Mesenchymal stem cell (in vitro differentiated cells and primary cell): ENCODE results near the gene SRSF12.

ENCODE experiments used
- DNase-seq: peaks from one replicate; pipeline ENCODE4 v3.0.0-alpha.2; 2013
- H2AFZ ChIP-seq: one replicate; pipeline ENCODE4 v1.6.1; 2013; ENCODE audit warnings: low read depth, mild to moderate bottlenecking, control low read depth, inconsistent platforms, low read length, moderate library complexity
- H2AK5ac ChIP-seq: 2 replicates; pipeline ENCODE4 v1.6.1; 2013; ENCODE audit warnings: low read length, moderate library complexity, mild to moderate bottlenecking, inconsistent platforms; ENCODE audit not compliant: severe bottlenecking
- H2BK120ac ChIP-seq: one replicate; pipeline ENCODE4 v1.6.1; 2013; ENCODE audit warnings: low read depth, mild to moderate bottlenecking, inconsistent platforms, low read length, moderate library complexity
- H2BK12ac ChIP-seq, 2 experiments: one replicate each; pipeline ENCODE4 v1.6.1; 2013; ENCODE audit warnings: inconsistent platforms in 2 of 2, low read length in 2 of 2, mild to moderate bottlenecking in 2 of 2, moderate library complexity in 2 of 2, control low read depth in 1 of 2
- H2BK15ac ChIP-seq: one replicate; pipeline ENCODE4 v1.6.1; 2013; ENCODE audit warnings: mild to moderate bottlenecking, low read depth, inconsistent platforms; ENCODE audit not compliant: poor library complexity, severe bottlenecking
- H2BK5ac ChIP-seq: 2 replicates; pipeline ENCODE4 v1.6.1; 2013; ENCODE audit warnings: low read depth, mild to moderate bottlenecking, low read length, control low read depth, inconsistent platforms; ENCODE audit not compliant: poor library complexity, severe bottlenecking
- H3K14ac ChIP-seq, 2 experiments: one replicate each; pipeline ENCODE4 v1.6.1; 2013; ENCODE audit warnings: inconsistent platforms in 2 of 2, low read length in 2 of 2, control low read depth in 1 of 2, mild to moderate bottlenecking in 1 of 2, moderate library complexity in 1 of 2
- H3K18ac ChIP-seq, 2 experiments: one replicate each; pipeline ENCODE4 v1.6.1; 2013; ENCODE audit warnings: inconsistent platforms in 2 of 2, low read length in 2 of 2, control low read depth in 1 of 2, low read depth in 1 of 2, mild to moderate bottlenecking in 1 of 2
- H3K23ac ChIP-seq, 2 experiments: one replicate each; pipeline ENCODE4 v1.6.1; 2013; ENCODE audit warnings: inconsistent platforms in 2 of 2, low read length in 2 of 2, mild to moderate bottlenecking in 2 of 2, moderate library complexity in 2 of 2, control low read depth in 1 of 2
- H3K27ac ChIP-seq: 2 replicates; pipeline ENCODE4 v1.5.1; 2013; ENCODE audit warnings: mild to moderate bottlenecking, moderate library complexity, low read length, control low read depth, inconsistent platforms; ENCODE audit not compliant: poor library complexity, severe bottlenecking
- H3K27me3 ChIP-seq, 2 experiments: 2 replicates each; pipeline versions ENCODE4 v1.6.1 to v1.7.0; 2013; ENCODE audit warnings: low read length in 2 of 2, mild to moderate bottlenecking in 2 of 2, moderate library complexity in 2 of 2, control low read depth in 1 of 2, inconsistent platforms in 1 of 2; ENCODE audit not compliant: control insufficient read depth in 1 of 2, insufficient read depth in 1 of 2
- H3K36me3 ChIP-seq, 2 experiments: 2 replicates each; pipeline versions ENCODE4 v1.6.1 to v1.7.0; 2013; ENCODE audit warnings: low read length in 2 of 2, control low read depth in 1 of 2, inconsistent platforms in 1 of 2, low read depth in 1 of 2, mild to moderate bottlenecking in 1 of 2; ENCODE audit not compliant: insufficient read depth in 2 of 2, control insufficient read depth in 1 of 2
- H3K4ac ChIP-seq, 2 experiments: one replicate each; pipeline ENCODE4 v1.6.1; 2013; ENCODE audit warnings: inconsistent platforms in 2 of 2, low read length in 2 of 2, mild to moderate bottlenecking in 2 of 2, moderate library complexity in 2 of 2, control low read depth in 1 of 2, low read depth in 1 of 2
- H3K4me1 ChIP-seq: 2 replicates; pipeline ENCODE4 v1.6.1; 2013; ENCODE audit warnings: low read depth, low read length, control low read depth; ENCODE audit not compliant: control insufficient read depth, insufficient read depth
- H3K4me2 ChIP-seq: 2 replicates; pipeline ENCODE4 v1.6.1; 2013; ENCODE audit warnings: low read length, mild to moderate bottlenecking, inconsistent platforms; ENCODE audit not compliant: poor library complexity, severe bottlenecking
- H3K4me3 ChIP-seq, 2 experiments: 2 replicates each; pipeline versions ENCODE4 v1.5.1 to v1.7.0; 2013; ENCODE audit warnings: low read length in 2 of 2, mild to moderate bottlenecking in 2 of 2, control low read depth in 1 of 2, low read depth in 1 of 2; ENCODE audit not compliant: insufficient read depth in 1 of 2
- H3K79me1 ChIP-seq: replicated peaks from 2 replicates; pipeline ENCODE4 v1.6.1; 2013; ENCODE audit warnings: mild to moderate bottlenecking, control low read depth, low read length, inconsistent platforms; ENCODE audit not compliant: poor library complexity, severe bottlenecking
- H3K9ac ChIP-seq: 2 replicates; pipeline ENCODE4 v1.7.0; 2013; ENCODE audit warnings: mild to moderate bottlenecking, low read length, moderate library complexity
- H3K9me3 ChIP-seq: 2 replicates; pipeline ENCODE4 v1.7.0; 2013; ENCODE audit warnings: mild to moderate bottlenecking, low read length; ENCODE audit not compliant: control insufficient read depth
- H4K8ac ChIP-seq: one replicate; pipeline ENCODE4 v1.6.1; 2013; ENCODE audit warnings: inconsistent platforms, mild to moderate bottlenecking, low read length, moderate library complexity
- H4K91ac ChIP-seq: one replicate; pipeline ENCODE4 v1.6.1; 2013; ENCODE audit warnings: mild to moderate bottlenecking, low read length, inconsistent platforms
- WGBS: methylation state at CpG from one replicate; pipeline ENCODE4 v1.1.7; 2013; ENCODE audit warnings: mixed read lengths; 5-methylcytosine and 5-hydroxymethylcytosine counted together

SRSF12 gene

DNA sequence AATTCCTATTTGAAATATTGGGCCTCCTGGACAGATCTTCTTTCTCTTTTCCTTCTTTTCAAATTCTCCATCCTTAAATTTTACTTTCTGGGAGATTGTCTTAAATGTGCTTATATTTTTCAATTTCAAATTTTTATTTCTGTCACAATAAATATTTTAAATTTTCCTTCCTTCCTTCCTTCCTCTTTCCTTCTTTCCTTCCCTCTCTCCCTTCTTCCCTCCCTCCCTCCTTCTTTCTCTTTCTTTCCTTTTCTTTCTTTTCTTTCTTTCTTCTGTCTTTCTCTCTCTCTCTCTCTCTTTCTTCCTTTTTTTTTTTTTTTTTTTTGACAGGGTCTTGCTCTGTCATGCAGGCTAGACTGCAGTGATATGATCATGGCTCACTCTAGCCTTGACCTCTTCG is 54.0 kb downstream of the SRSF12 start:
- DNase-seq: no peak
- no peak overlapping the region for H3K9ac ChIP-seq
- H3K79me1 ChIP-seq: no peaks in the 10 kb centered on the region
- no peak overlapping the region for H3K4me3 ChIP-seq
- H2AFZ ChIP-seq: no peak overlapping the region
- no peaks in the 10 kb centered on the region for H3K27me3 ChIP-seq
- no peaks in the 10 kb centered on the region for H3K4me1 ChIP-seq
- no peak overlapping the region for H2BK15ac ChIP-seq
- no peak overlapping the region for H3K18ac ChIP-seq
- no peak overlapping the region for H3K4ac ChIP-seq
- no peak overlapping the region for H3K14ac ChIP-seq
- H2AK5ac ChIP-seq: no peak overlapping the region
- H4K8ac ChIP-seq: no peak overlapping the region
- no peak overlapping the region for H3K4me2 ChIP-seq
- no peak overlapping the region for H2BK5ac ChIP-seq
- no peak overlapping the region for H3K27ac ChIP-seq
- WGBS: 90% methylated on average over 1 of the region's 1 CpG
- H2BK12ac ChIP-seq: no peak overlapping the region
- no peak overlapping the region for H4K91ac ChIP-seq
- H3K23ac ChIP-seq: no peak overlapping the region
- H2BK120ac ChIP-seq: no peak overlapping the region
- H3K36me3 ChIP-seq: no peaks in the 10 kb centered on the region
- no peaks in the 10 kb centered on the region for H3K9me3 ChIP-seq

- Histone ChIP-seq H3K14ac (no peak overlapping the region), H3K36me3 (no peaks in the 10 kb centered on the region), H2BK15ac (no peak overlapping the region), H4K8ac (no peak overlapping the region), H3K4me1 (no peaks in the 10 kb centered on the region), H3K9ac (no peak overlapping the region), H3K27me3 (no peaks in the 10 kb centered on the region), H4K91ac (no peak overlapping the region), H2BK5ac (no peak overlapping the region), H3K9me3 (no peaks in the 10 kb centered on the region), H3K27ac (no peak overlapping the region), H2BK12ac (no peak overlapping the region), H3K4ac (no peak overlapping the region), H2AFZ (no peak overlapping the region), H2BK120ac (no peak overlapping the region), H3K4me3 (no peak overlapping the region), H3K18ac (no peak overlapping the region), H3K23ac (no peak overlapping the region), H2AK5ac (no peak overlapping the region), H3K79me1 (no peaks in the 10 kb centered on the region), H3K4me2 (no peak overlapping the region)
- WGBS: 97% methylated on average over 11 of the region's 12 CpGs
- DNase-seq: no peak
Observed at GRCh38 chr6:89059227-89059626, 58.6 kb downstream of the SRSF12 start.

GRCh38 chr6:89058627-89059026 is 59.2 kb downstream of the SRSF12 start:
- no peaks in the 10 kb centered on the region for H3K36me3 ChIP-seq
- no peak overlapping the region for H2BK12ac ChIP-seq
- H2AFZ ChIP-seq: no peak overlapping the region
- H3K18ac ChIP-seq: no peak overlapping the region
- H3K23ac ChIP-seq: no peak overlapping the region
- 70% methylated on average over 4 of the region's 5 CpGs for WGBS
- no peak overlapping the region for H4K8ac ChIP-seq
- DNase-seq: no peak
- H3K4me3 ChIP-seq: no peak overlapping the region
- no peak overlapping the region for H2BK15ac ChIP-seq
- no peak overlapping the region for H2BK5ac ChIP-seq
- H3K9me3 ChIP-seq: no peaks in the 10 kb centered on the region
- H4K91ac ChIP-seq: no peak overlapping the region
- H3K4me1 ChIP-seq: no peaks in the 10 kb centered on the region
- no peak overlapping the region for H2BK120ac ChIP-seq
- H3K4ac ChIP-seq: no peak overlapping the region
- H3K4me2 ChIP-seq: no peak overlapping the region
- H3K27ac ChIP-seq: no peak overlapping the region
- H3K79me1 ChIP-seq: no peaks in the 10 kb centered on the region
- H3K9ac ChIP-seq: no peak overlapping the region
- no peak overlapping the region for H3K14ac ChIP-seq
- H2AK5ac ChIP-seq: no peak overlapping the region
- no peaks in the 10 kb centered on the region for H3K27me3 ChIP-seq

DNA sequence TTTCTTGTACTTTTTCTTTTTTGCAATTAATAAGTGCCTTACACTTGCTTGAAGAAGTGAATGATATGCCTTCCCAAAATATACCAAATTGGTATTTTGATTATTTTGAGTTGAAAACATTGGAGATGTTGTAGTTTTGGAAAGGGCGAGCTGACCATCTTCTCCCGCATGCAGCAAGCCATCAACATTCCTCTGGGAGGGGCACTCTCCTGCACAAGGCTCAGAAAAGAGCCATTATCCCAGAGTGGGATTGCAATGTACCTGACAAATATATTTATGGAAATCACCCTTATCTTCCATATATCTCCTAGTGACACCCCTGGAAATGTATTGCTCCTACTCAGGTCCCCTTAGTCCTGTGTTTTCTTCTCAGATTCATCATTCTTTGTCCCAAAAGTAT is 60.1 kb downstream of the SRSF12 start:
- H2BK12ac ChIP-seq: no peak overlapping the region
- H3K14ac ChIP-seq: no peak overlapping the region
- H3K18ac ChIP-seq: no peak overlapping the region
- H3K4me2 ChIP-seq: no peak overlapping the region
- no peak overlapping the region for H3K4me3 ChIP-seq
- no peak overlapping the region for H3K9ac ChIP-seq
- no peak overlapping the region for H4K91ac ChIP-seq
- no peaks in the 10 kb centered on the region for H3K4me1 ChIP-seq
- DNase-seq: no peak
- no peaks in the 10 kb centered on the region for H3K79me1 ChIP-seq
- no peaks in the 10 kb centered on the region for H3K27me3 ChIP-seq
- H3K36me3 ChIP-seq: no peaks in the 10 kb centered on the region
- no peak overlapping the region for H2AK5ac ChIP-seq
- no peak overlapping the region for H3K27ac ChIP-seq
- no peak overlapping the region for H2AFZ ChIP-seq
- no peak overlapping the region for H2BK5ac ChIP-seq
- H3K23ac ChIP-seq: no peak overlapping the region
- no peaks in the 10 kb centered on the region for H3K9me3 ChIP-seq
- no peak overlapping the region for H4K8ac ChIP-seq
- H2BK120ac ChIP-seq: no peak overlapping the region
- no peak overlapping the region for H2BK15ac ChIP-seq
- 75% methylated on average over 2 of the region's 2 CpGs for WGBS
- H3K4ac ChIP-seq: no peak overlapping the region
